ENCODE data around the gene KLHL36. TPM values are rescaled to one million over a fixed set of nuclear protein-coding genes. Genes with fewer than 3 reads are reported as not detected.
"Not testable (repeated sequence)": the region's sequence is repeated elsewhere in the genome, so short reads cannot be mapped to it uniquely, and the experiment has no call there.

Gene KLHL36
- total RNA-seq, 2 experiments from 2014 or later, result 32.6 to 34.8 TPM

DNA sequence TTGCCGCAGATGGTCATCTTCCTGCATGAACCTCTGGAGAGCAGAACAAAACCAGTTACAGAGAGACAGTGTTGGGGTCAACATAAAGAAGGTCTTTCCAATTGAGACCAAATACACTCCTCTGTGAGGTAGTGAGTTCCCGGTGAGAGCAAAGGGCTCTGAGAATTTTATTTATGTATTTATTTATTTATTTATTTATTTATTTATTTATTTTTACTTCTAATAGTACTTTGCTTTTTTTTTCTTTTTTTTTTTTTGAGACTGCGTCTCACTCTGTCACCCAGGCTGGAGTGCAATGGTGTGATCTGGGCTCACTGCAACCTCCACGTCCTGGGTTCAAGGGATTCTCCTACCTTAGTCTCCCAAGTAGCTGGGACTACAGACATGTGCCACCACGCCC, 18.3 kb upstream of the KLHL36 start:
- H3K27me3 Mint-ChIP-seq, result peaks cover 4% of the 10 kb centered on the region
- no peak overlapping the region for H3K4me3 Mint-ChIP-seq

DNA sequence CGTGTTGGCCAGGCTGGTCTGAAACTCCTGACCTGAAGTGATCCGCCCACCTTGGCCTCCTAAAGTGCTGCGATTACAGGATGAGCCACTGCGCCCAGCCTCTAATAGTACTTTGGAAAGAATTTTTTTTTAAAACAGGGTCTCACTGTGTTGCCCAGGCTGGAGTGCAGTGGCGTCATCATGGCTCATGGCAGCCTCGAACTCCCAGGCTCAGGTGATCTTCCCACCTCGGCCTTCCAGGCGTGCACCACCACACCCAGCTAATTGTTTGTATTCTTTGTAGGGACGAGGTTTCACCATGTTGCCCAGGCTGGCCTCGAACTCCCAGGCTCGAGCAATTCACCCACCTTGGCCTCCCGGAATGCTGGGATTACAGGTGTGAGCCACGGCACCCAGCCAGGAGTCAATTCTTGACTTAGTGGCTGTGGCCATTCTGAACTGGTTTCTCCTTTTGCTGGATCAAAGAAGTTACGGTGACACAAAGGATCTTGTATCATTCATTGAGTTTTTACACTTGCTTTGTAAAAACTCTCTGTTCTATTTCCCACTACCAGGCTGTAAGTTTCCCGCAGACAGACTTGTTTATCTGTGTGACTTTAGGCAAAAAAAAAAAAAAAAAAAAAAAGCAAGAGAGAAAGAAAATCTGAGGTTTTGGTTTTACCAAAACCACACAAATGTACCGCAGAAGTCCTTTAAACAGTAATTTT, 17.7 kb upstream of the KLHL36 start:
- Mint-ChIP-seq H3K36me3 (no peaks in the 10 kb centered on the region), H3K27me3 (peaks cover 4% of the 10 kb centered on the region), H3K4me3 (peak overlapping the region; percentile 57), H3K9me3 (no peaks in the 10 kb centered on the region), H3K4me1 (peaks cover 25% of the 10 kb centered on the region), H3K27ac (peak overlapping the region; percentile 54)
- DNase-seq, result no peak

More for the DNA sequence above, 18.3 kb upstream of the KLHL36 start:
- H3K4me1 Mint-ChIP-seq, result peaks cover 25% of the 10 kb centered on the region
- no peak overlapping the region for H3K27ac Mint-ChIP-seq
- H3K36me3 Mint-ChIP-seq, result no peaks in the 10 kb centered on the region
- no peaks in the 10 kb centered on the region for H3K9me3 Mint-ChIP-seq
- no peak for DNase-seq

DNA sequence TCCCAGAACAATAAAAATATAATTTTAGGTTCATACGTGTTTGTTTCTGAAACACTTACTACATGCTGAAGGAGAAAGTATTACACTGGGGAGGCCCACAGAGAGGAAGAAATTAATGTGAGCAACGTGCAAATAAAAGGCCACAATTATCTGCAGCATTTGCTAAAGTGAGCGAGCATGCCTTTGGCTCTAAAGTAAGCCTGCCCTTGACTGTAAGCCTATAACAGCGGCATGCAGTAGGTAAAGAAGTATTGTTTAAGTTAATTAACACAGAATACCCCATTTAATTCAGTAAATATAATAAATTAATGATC, 17.2 kb upstream of the KLHL36 start:
- no peaks in the 10 kb centered on the region for H3K9me3 Mint-ChIP-seq
- H3K4me1 Mint-ChIP-seq, result peaks cover 25% of the 10 kb centered on the region
- H3K27ac Mint-ChIP-seq, result peak overlapping the region; percentile 54
- DNase-seq, result no peak
- H3K27me3 Mint-ChIP-seq, result peaks cover 4% of the 10 kb centered on the region
- H3K36me3 Mint-ChIP-seq, result no peaks in the 10 kb centered on the region
- no peak overlapping the region for H3K4me3 Mint-ChIP-seq

DNA sequence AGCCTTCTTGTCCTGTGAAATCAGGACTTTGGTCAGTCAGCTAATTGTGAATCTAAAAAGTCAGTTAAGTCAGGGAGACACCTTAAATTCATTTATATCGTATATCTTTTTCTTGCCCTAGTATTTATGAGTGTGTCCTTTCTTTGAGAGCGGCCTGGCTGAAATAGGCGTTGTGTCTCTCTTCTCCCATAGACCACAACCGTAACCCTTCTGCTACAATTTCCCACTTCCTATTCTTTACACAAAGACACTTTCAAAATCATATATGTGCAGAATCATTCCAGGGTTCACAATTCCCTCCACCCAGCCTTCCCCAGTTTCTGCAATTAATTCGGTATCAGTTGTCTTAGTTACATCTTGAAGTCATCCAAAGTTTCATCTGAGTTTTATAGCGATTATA, 16.4 kb upstream of the KLHL36 start:
- Mint-ChIP-seq H3K4me3 (no peak overlapping the region), H3K9me3 (no peaks in the 10 kb centered on the region), H3K4me1 (peaks cover 25% of the 10 kb centered on the region), H3K36me3 (no peaks in the 10 kb centered on the region), H3K27me3 (peaks cover 4% of the 10 kb centered on the region), H3K27ac (no peak overlapping the region)
- no peak for DNase-seq

DNA sequence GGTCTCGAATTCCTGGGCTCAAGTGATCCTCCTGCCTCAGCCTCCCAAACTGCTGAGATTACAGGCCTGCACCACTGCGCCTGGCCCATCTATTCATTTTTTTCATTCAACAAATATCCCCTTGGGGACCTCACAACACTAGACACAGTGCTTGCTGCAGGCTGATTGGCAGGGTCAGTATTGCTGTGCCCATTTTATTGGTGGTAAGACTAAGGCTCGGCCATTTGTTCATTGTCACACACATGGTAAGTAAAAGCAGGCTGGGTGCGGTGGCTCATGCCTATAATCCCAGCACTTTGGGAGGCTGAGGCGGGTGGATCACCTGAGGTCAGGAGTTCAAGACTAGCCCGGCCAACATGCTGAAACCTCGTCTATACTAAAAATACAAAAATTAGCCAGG, 15.4 kb upstream of the KLHL36 start:
- not testable (repeated sequence) for H3K9me3 Mint-ChIP-seq, H3K4me3 Mint-ChIP-seq, H3K27me3 Mint-ChIP-seq, H3K36me3 Mint-ChIP-seq, DNase-seq, H3K27ac Mint-ChIP-seq
- peaks cover 30% of the 10 kb centered on the region for H3K4me1 Mint-ChIP-seq

DNA sequence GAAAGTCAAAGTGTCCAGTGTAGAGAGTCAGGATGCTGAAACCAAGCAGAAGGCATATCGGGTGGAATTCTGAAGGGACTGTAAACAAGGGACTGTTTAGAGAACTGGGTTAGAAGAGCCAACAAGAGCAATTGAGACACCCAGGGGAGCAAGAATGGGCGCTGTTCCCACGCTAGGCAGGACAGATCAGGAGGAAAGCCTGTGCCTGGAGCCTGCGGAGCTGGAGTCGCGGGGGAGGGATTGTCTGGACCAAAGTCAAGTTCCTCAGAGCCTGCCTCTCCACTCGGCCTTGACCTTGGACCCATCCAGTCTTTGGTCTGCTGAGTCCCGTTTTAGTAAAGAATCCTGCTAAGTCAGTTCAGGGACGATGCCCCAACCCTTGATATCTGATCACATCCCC, 14.7 kb upstream of the KLHL36 start:
- peaks cover 4% of the 10 kb centered on the region for H3K27me3 Mint-ChIP-seq
- no peak overlapping the region for H3K4me3 Mint-ChIP-seq
- H3K36me3 Mint-ChIP-seq, result no peaks in the 10 kb centered on the region
- H3K27ac Mint-ChIP-seq, result no peak overlapping the region
- H3K9me3 Mint-ChIP-seq, result peaks cover under 1% of the 10 kb centered on the region
- no peak for DNase-seq
- peaks cover 33% of the 10 kb centered on the region for H3K4me1 Mint-ChIP-seq

DNA sequence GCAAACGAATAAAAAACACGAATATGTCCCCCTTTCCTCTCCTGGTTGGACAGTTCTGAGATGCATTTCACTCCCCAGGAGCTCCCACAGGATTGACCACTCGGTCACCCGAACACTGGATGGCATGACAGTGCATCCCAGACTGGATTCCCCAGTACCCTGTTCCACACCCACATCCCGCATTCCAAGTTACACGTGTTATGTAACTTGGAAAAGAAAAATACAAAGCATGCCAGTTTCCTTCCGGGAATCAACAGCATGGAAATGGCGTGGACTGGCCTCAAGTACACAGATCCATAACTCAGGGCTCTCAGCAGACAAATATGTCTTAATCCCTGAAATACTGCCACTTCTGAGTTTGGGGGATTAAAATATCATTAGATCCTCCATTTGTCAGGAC, 12.6 kb upstream of the KLHL36 start:
- no peak overlapping the region for H3K27ac Mint-ChIP-seq
- peaks cover 3% of the 10 kb centered on the region for H3K27me3 Mint-ChIP-seq

DNA sequence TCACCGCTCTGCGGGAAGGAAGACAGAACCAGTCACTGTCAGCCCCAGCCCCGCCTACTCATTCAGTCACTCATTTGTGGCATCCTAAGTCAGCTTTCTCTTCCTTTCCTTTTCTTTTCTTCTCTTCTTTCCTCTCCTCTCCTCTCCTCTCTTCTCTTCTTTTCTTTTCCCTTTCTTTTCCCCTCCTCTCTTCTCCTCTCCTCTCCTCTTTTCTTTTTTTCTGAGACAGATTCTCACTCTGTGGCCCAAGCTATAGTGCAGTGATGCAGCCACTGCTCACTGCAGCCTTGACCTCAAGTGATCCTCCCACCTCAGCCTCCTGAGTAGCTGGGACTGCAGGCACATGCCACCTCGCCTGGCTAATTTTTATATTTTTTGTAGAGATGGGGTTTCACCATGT, 10.6 kb upstream of the KLHL36 start:
- H3K9me3 Mint-ChIP-seq, result peaks cover 9% of the 10 kb centered on the region
- H3K4me1 Mint-ChIP-seq, result peaks cover 33% of the 10 kb centered on the region
- no peak for DNase-seq
- H3K36me3 Mint-ChIP-seq, result peaks cover 5% of the 10 kb centered on the region
- H3K27ac Mint-ChIP-seq, result no peak overlapping the region
- H3K4me3 Mint-ChIP-seq, result no peak overlapping the region
- no peaks in the 10 kb centered on the region for H3K27me3 Mint-ChIP-seq

More for the DNA sequence above, 12.6 kb upstream of the KLHL36 start:
- DNase-seq, result no peak
- Mint-ChIP-seq H3K4me3 (no peak overlapping the region), H3K36me3 (peaks cover 5% of the 10 kb centered on the region), H3K9me3 (peaks cover 9% of the 10 kb centered on the region), H3K4me1 (peaks cover 35% of the 10 kb centered on the region)

DNA sequence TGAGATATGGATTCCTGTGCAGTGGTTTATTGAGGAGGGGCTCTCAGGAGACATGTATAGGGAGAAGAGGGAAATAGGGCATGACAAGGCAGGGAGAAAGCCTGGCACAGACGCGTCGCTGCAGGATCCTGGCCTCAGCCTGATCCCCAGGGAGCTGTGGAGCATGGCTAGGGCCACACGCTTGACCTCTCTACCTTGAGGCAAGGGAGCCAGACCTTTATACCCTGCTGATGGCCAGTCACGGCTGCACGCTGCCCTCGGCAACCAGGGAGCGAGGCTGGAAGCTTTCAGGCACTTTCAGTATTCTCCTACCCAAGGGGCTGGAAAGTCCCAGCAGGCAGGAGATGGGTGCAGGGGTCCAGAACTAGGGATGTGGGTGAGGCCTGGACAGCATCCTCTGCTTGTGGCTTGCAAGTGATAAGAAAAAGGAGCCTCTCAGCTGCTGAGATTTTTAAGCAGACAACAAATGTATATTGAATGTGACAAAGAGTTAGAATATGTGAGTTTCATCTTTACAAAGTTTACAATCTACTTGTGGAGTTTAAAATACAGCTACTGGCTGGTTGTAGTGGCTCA, 10.0 kb upstream of the KLHL36 start:
- Mint-ChIP-seq H3K27ac (no peak overlapping the region), H3K27me3 (no peaks in the 10 kb centered on the region), H3K4me1 (peaks cover 33% of the 10 kb centered on the region), H3K36me3 (peaks cover 5% of the 10 kb centered on the region), H3K4me3 (no peak overlapping the region), H3K9me3 (peaks cover 9% of the 10 kb centered on the region)
- no peak for DNase-seq

DNA sequence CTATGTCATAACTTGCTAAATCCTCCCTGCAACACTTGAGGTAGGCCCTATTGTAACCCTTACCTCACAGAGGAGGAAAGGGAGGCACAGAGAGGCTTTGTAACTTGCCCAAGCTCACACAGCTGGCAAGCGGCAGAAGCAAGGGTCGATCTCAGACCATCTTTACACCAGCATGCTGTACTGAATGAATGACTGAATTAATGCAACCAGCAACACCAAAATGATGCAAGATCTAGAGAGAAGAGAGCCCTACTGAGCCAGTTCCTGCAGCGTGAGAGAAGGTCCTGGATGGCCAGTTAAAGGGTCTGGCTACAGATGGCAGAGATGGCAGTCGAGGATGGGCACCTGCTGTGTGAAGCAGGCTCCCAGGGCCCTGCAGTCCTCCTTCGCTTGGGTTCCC, 8.2 kb upstream of the KLHL36 start:
- H3K9me3 Mint-ChIP-seq, result peaks cover 9% of the 10 kb centered on the region
- peaks cover 33% of the 10 kb centered on the region for H3K4me1 Mint-ChIP-seq
- H3K4me3 Mint-ChIP-seq, result no peak overlapping the region
- no peak for DNase-seq
- H3K27me3 Mint-ChIP-seq, result no peaks in the 10 kb centered on the region
- no peak overlapping the region for H3K27ac Mint-ChIP-seq
- peaks cover 5% of the 10 kb centered on the region for H3K36me3 Mint-ChIP-seq

DNA sequence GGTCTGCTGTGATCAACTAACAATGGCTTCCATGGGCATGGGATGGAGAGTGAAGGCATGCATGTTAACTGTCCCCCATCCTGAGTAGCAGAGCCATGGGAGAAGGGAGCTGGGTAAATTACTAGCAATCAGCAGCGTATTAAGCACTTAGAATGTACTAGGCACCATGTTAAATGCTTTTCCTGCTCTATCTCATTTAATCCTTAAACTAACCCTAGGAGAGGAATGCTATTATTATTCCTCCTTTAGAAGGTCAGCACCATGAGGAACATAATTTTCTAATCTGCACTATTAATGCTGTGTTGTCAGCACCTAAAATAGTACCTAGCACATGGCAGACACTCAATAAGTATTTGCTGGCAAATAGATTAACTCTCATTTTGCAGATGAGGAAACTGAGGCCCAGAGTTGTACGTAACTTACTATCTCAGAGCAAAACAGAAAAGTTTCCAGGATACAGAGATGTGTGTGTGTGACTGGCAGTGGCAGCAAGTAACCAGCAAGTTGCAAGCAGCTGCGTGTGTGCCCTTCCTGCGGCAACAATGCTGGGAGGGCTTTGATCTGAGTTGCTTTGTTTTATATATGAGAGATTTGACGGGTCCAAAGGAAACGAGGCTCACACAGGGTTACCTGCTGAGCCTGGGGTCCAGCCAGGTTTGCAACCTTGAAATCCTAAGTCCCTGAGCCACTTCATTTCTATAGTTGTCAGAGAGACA, 6.5 kb upstream of the KLHL36 start:
- Mint-ChIP-seq H3K4me1 (peaks cover 33% of the 10 kb centered on the region), H3K27ac (peak overlapping the region; percentile 27), H3K27me3 (no peaks in the 10 kb centered on the region), H3K36me3 (peaks cover 5% of the 10 kb centered on the region), H3K4me3 (peak overlapping the region; percentile 66), H3K9me3 (peaks cover 9% of the 10 kb centered on the region)
- DNase-seq, result no peak

DNA sequence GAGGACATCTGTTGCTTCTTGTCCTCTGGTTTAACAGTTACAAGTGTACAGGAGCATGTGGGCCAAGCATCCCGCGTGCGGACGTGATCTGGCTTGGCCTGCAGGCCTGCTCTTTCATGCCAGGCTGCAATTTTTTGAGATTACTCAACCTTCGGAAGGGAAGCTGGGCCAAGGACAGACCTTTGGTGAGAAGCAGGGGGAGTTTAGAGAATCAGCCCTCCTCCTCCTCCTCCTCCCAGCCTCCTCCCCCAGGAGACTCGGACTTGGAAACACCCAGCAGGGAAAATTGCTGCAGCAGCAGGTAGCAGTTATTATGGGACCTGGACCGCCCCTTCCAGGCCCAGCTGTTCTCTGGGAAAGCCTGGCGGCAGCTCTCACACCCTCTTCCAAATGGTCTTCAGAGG, 5.1 kb upstream of the KLHL36 start:
- Mint-ChIP-seq H3K36me3 (peaks cover 5% of the 10 kb centered on the region), H3K27ac (no peak overlapping the region), H3K4me3 (no peak overlapping the region), H3K4me1 (peaks cover 30% of the 10 kb centered on the region), H3K9me3 (peaks cover 9% of the 10 kb centered on the region), H3K27me3 (no peaks in the 10 kb centered on the region)
- DNase-seq, result no peak

DNA sequence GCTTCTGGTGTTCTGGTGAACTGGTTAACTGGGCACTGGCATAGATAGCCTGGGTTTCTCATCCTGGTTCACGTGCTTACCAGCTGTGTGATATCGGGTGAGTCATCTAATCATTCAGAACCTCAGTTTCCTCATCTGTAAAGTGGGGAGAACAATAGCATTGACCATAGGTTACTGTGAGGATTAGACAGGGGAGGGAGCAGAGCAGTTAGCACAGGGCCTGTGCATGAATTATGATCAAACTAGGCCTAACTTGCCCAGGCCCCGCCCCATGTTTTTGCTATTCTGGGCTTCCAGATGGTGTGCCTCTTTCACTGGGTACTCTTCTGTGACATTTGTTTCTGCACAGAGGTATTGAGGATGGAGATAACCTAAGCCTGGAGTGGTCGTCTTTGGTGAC, 4.6 kb upstream of the KLHL36 start:
- H3K36me3 Mint-ChIP-seq, result peaks cover 5% of the 10 kb centered on the region
- no peak overlapping the region for H3K4me3 Mint-ChIP-seq
- H3K27ac Mint-ChIP-seq, result no peak overlapping the region

DNA sequence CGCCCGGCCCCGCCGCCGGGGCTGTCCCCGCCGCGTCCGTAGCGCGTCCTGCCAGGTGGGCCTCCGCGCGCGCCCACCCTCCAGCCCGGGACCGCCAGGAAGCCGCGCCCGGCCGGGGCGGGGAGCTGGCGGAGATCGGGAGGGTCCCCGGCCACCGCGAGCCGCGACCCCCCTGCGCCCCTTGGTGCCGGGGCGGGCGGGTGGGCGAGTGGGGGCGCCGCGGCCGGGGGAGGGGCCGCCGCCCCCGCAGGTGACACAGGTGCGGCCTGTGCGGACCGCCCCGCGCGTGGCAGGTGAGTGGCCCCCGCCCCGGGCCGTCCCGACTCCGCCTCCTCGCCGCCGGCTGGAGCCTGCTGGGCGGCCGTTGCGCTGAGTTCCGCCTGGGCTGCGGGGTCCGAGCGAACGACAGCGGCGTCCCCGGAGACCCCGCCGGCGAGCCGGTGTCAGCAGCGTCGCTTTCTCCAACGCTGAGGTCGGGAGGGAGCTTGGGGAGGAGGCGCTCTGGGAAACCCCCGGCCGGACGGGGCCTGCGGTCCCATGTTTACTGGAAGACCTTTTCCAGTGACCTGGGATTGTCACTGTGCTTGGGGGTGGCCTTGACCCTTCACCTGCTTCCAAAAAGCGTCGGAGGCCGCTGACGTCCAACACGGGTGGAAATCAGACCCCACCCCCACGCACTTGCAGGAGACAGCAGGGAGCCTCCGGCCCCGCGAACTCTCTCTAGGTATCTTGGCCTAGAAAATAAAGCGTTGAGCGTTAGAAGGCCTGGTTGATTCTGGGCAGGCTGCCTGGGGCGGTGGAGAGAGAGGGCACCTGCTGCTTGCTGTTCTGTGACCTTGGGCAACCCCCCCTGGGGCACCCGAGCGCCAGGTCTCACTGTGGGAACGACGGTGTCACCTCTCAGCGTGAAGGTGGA, 542 bp downstream of the KLHL36 start:
- DNase-seq, result peak; percentile 54
- H3K27me3 Mint-ChIP-seq, result no peaks in the 10 kb centered on the region
- no peaks in the 10 kb centered on the region for H3K9me3 Mint-ChIP-seq
- peaks cover 27% of the 10 kb centered on the region for H3K36me3 Mint-ChIP-seq
- peak overlapping the region; percentile 82 for H3K27ac Mint-ChIP-seq
- peak overlapping the region; percentile 86 for H3K4me3 Mint-ChIP-seq
- H3K4me1 Mint-ChIP-seq, result peaks cover 45% of the 10 kb centered on the region

More for the DNA sequence above, 4.6 kb upstream of the KLHL36 start:
- H3K4me1 Mint-ChIP-seq, result peaks cover 26% of the 10 kb centered on the region
- no peak for DNase-seq
- H3K27me3 Mint-ChIP-seq, result no peaks in the 10 kb centered on the region
- H3K9me3 Mint-ChIP-seq, result peaks cover 8% of the 10 kb centered on the region

DNA sequence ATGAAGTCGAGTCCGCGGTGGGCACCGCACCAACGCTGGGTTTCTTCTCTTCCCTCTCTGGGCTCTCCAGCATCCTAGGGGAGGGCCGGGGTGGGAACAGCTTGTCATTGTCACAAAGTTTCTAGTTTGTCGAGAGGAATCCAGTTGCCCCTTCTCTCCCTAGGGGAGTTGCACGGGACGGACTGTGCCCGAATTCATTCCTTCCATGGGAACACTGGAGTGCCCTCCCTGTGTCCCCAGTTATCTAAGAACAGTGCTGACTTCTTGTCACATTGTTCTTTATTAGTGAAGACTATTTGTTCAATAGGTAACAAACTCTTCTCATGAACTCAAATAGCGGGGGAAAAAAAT, 1.2 kb downstream of the KLHL36 start:
- Mint-ChIP-seq H3K36me3 (peaks cover 27% of the 10 kb centered on the region), H3K27ac (peak overlapping the region; percentile 82), H3K27me3 (no peaks in the 10 kb centered on the region), H3K4me1 (peaks cover 48% of the 10 kb centered on the region), H3K9me3 (no peaks in the 10 kb centered on the region), H3K4me3 (peak overlapping the region; percentile 86)
- no peak for DNase-seq
